ENCODE data around the gene AGAP1. TPM values are rescaled to one million over a fixed set of nuclear protein-coding genes. Genes with fewer than 3 reads are reported as not detected.

Gene AGAP1
- total and polyA plus RNA-seq, 4 donors = 2.0 to 8.5 (median 5.4) TPM

DNA sequence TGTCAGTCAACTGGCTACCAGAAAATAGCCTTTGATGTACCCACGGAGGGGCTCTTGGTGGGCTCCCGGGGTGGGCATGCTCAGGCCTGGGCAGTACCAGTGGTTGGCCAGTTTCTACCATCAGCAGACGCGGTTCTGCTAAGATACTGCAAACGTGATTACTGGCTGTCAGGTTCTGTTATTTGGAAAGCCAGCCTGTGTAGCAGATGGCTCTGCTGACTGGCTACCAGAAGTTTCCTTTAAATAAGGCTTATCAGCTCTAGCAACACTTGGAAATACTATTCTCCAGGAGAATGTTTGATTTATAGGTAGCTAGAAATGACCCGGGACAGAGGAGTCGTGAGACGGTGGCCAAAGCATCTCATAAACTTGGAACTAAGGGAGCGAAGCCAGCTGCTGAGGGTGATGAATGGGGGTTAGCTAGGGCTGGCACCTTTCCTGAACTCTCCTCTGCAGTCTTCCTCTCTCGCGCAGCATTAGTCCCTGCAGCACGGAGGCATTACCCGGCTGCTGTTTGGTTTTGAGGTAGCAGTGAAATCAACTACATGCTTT is 171.9 kb downstream of the AGAP1 start:
- Histone ChIP-seq H3K27me3 (ENCODE audit: control insufficient read depth in 4 of 4, insufficient read depth in 4 of 4, low read length in 3 of 4) (peaks cover 0 to 6% (median 0%) of the 10 kb centered on the region in 4 donors), H3K36me3 (ENCODE audit: control insufficient read depth in 4 of 4, insufficient read depth in 3 of 4, low read depth in 1 of 4, low read length in 3 of 4) (no peaks in the 10 kb centered on the region), H3K9me3 (ENCODE audit: control insufficient read depth in 4 of 4, low read length in 3 of 4) (no peaks in the 10 kb centered on the region), H3K4me1 (ENCODE audit: control insufficient read depth in 4 of 4, insufficient read depth in 4 of 4, low read length in 3 of 4) (peaks cover 5 to 21% (median 13%) of the 10 kb centered on the region in 4 donors), H3K4me3 (ENCODE audit: low read depth in 1 of 3, low read length in 3 of 3) (no peak overlapping the region), H3K27ac (ENCODE audit: low read depth in 1 of 2, low read length in 2 of 2) (no peak overlapping the region), H3K9ac (ENCODE audit: low read depth in 1 of 2, low read length in 2 of 2) (no peak overlapping the region)
- 43% methylated on average over 13 of the region's 13 CpGs for WGBS
- no peak for DNase-seq (ENCODE audit: low spot score)
- TF ChIP-seq TAF1 (conservative IDR thresholded peaks at IDR 0.05) (no peak), JUND (IDR thresholded peaks at IDR 0.05) (no peak), NR2F2 (IDR thresholded peaks at IDR 0.05) (no peak), GABPA (IDR thresholded peaks at IDR 0.05 in 1 of 2, conservative IDR thresholded peaks at IDR 0.05 in 1 of 2) (no peak), SP1 (IDR thresholded peaks at IDR 0.05) (no peak), FOXA2 (IDR thresholded peaks at IDR 0.05) (no peak), HNF4G (IDR thresholded peaks at IDR 0.05) (no peak), MAX (IDR thresholded peaks at IDR 0.05) (no peak), FOXA1 (IDR thresholded peaks at IDR 0.05) (no peak), EGR1 (IDR thresholded peaks at IDR 0.05; ENCODE audit: low read depth in 2 of 2) (no peak)
- TF ChIP-seq, protein P1, sequence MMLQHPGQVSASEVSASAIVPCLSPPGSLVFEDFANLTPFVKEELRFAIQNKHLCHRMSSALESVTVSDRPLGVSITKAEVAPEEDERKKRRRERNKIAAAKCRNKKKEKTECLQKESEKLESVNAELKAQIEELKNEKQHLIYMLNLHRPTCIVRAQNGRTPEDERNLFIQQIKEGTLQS (IDR thresholded peaks at IDR 0.05) = no peak
- TF ChIP-seq, protein P2, sequence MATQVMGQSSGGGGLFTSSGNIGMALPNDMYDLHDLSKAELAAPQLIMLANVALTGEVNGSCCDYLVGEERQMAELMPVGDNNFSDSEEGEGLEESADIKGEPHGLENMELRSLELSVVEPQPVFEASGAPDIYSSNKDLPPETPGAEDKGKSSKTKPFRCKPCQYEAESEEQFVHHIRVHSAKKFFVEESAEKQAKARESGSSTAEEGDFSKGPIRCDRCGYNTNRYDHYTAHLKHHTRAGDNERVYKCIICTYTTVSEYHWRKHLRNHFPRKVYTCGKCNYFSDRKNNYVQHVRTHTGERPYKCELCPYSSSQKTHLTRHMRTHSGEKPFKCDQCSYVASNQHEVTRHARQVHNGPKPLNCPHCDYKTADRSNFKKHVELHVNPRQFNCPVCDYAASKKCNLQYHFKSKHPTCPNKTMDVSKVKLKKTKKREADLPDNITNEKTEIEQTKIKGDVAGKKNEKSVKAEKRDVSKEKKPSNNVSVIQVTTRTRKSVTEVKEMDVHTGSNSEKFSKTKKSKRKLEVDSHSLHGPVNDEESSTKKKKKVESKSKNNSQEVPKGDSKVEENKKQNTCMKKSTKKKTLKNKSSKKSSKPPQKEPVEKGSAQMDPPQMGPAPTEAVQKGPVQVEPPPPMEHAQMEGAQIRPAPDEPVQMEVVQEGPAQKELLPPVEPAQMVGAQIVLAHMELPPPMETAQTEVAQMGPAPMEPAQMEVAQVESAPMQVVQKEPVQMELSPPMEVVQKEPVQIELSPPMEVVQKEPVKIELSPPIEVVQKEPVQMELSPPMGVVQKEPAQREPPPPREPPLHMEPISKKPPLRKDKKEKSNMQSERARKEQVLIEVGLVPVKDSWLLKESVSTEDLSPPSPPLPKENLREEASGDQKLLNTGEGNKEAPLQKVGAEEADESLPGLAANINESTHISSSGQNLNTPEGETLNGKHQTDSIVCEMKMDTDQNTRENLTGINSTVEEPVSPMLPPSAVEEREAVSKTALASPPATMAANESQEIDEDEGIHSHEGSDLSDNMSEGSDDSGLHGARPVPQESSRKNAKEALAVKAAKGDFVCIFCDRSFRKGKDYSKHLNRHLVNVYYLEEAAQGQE (IDR thresholded peaks at IDR 0.05) = no peak

- Histone ChIP-seq H3K4me1 (ENCODE audit: control insufficient read depth in 4 of 4, insufficient read depth in 4 of 4, low read length in 3 of 4) (peaks cover 5 to 24% (median 15%) of the 10 kb centered on the region in 4 donors), H3K36me3 (ENCODE audit: control insufficient read depth in 4 of 4, insufficient read depth in 3 of 4, low read depth in 1 of 4, low read length in 3 of 4) (no peaks in the 10 kb centered on the region), H3K9ac (ENCODE audit: low read depth in 1 of 2, low read length in 2 of 2) (no peak overlapping the region), H3K27ac (ENCODE audit: low read depth in 1 of 2, low read length in 2 of 2) (no peak overlapping the region), H3K9me3 (ENCODE audit: control insufficient read depth in 4 of 4, low read length in 3 of 4) (no peaks in the 10 kb centered on the region), H3K4me3 (ENCODE audit: low read depth in 1 of 3, low read length in 3 of 3) (no peak overlapping the region), H3K27me3 (ENCODE audit: control insufficient read depth in 4 of 4, insufficient read depth in 4 of 4, low read length in 3 of 4) (peaks cover 0 to 6% (median 0%) of the 10 kb centered on the region in 4 donors)
- no peak for DNase-seq (ENCODE audit: low spot score)
- WGBS = 30% methylated on average over 4 of the region's 4 CpGs
- no peak for TF ChIP-seq EGR1 (IDR thresholded peaks at IDR 0.05; ENCODE audit: low read depth in 2 of 2)
- TF ChIP-seq NR2F2 (IDR thresholded peaks at IDR 0.05) = no peak
- TF ChIP-seq MAX (IDR thresholded peaks at IDR 0.05) = no peak
- TF ChIP-seq, protein P2 (IDR thresholded peaks at IDR 0.05) = no peak
- TF ChIP-seq JUND (IDR thresholded peaks at IDR 0.05) = no peak
- TF ChIP-seq TAF1 (conservative IDR thresholded peaks at IDR 0.05) = no peak
- TF ChIP-seq RAD21 (IDR thresholded peaks at IDR 0.05) = no peak
- no peak for TF ChIP-seq FOXA2 (IDR thresholded peaks at IDR 0.05)
- TF ChIP-seq YY1 (IDR thresholded peaks at IDR 0.05) = no peak
- no peak for TF ChIP-seq RXRA (IDR thresholded peaks at IDR 0.05)
- TF ChIP-seq, protein P3, sequence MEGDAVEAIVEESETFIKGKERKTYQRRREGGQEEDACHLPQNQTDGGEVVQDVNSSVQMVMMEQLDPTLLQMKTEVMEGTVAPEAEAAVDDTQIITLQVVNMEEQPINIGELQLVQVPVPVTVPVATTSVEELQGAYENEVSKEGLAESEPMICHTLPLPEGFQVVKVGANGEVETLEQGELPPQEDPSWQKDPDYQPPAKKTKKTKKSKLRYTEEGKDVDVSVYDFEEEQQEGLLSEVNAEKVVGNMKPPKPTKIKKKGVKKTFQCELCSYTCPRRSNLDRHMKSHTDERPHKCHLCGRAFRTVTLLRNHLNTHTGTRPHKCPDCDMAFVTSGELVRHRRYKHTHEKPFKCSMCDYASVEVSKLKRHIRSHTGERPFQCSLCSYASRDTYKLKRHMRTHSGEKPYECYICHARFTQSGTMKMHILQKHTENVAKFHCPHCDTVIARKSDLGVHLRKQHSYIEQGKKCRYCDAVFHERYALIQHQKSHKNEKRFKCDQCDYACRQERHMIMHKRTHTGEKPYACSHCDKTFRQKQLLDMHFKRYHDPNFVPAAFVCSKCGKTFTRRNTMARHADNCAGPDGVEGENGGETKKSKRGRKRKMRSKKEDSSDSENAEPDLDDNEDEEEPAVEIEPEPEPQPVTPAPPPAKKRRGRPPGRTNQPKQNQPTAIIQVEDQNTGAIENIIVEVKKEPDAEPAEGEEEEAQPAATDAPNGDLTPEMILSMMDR (IDR thresholded peaks at IDR 0.05; ENCODE audit: low read depth, low read length, missing input control) = no peak
- TF ChIP-seq, protein P4, sequence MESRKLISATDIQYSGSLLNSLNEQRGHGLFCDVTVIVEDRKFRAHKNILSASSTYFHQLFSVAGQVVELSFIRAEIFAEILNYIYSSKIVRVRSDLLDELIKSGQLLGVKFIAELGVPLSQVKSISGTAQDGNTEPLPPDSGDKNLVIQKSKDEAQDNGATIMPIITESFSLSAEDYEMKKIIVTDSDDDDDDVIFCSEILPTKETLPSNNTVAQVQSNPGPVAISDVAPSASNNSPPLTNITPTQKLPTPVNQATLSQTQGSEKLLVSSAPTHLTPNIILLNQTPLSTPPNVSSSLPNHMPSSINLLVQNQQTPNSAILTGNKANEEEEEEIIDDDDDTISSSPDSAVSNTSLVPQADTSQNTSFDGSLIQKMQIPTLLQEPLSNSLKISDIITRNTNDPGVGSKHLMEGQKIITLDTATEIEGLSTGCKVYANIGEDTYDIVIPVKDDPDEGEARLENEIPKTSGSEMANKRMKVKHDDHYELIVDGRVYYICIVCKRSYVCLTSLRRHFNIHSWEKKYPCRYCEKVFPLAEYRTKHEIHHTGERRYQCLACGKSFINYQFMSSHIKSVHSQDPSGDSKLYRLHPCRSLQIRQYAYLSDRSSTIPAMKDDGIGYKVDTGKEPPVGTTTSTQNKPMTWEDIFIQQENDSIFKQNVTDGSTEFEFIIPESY (IDR thresholded peaks at IDR 0.05) = no peak
- no peak for TF ChIP-seq FOXA1 (IDR thresholded peaks at IDR 0.05)
- TF ChIP-seq, protein P1 (IDR thresholded peaks at IDR 0.05) = no peak
- TF ChIP-seq HNF4A (conservative IDR thresholded peaks at IDR 0.05) = no peak
- no peak for TF ChIP-seq HNF4G (IDR thresholded peaks at IDR 0.05)
Measured at GRCh38 chr2:235666213-235666781, 172.5 kb downstream of the AGAP1 start.

All from liver (tissue), 9 donors.